ENCODE measurements around the gene FBXO28.
A peak's percentile ranks its signal among the peaks of the same experiment; 100 is the strongest.

The FBXO28 gene

DNA sequence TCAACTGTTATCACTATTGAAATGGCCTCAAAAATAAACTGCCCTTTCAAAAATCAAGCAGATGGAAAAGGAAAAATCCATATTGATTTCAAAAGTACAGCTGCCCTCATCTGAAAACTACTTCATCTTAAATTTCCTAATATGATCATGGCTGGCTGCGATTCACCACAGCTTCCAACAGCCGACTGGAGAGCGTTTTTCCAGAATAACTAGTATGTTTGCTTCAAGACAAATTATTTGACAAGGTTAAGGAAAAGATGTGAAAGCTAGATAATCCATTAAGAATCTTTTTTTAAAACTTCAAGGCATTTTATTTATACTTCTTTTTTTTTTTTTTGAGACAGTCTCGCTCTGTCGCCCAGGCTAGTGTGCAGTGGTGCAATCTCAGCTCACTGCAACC lies 65.0 kb downstream of the FBXO28 start:
- no peaks in the 10 kb centered on the region for H3K36me3 ChIP-seq (ENCODE audit: insufficient read depth, low read length)
- H3K4me1 ChIP-seq (ENCODE audit: insufficient read depth, low read length): no peaks in the 10 kb centered on the region
- H3K27ac ChIP-seq (ENCODE audit: low read depth, low read length): no peak overlapping the region
- no peaks in the 10 kb centered on the region for H3K9me3 ChIP-seq (ENCODE audit: low read length)
- no peak overlapping the region for H3K9ac ChIP-seq (ENCODE audit: low read length)
- H3K4me3 ChIP-seq (ENCODE audit: low read depth in 1 of 2, low read length in 2 of 2): no peak overlapping the region
- H3K27me3 ChIP-seq (ENCODE audit: control insufficient read depth in 1 of 2, insufficient read depth in 2 of 2, low read length in 2 of 2): no peaks in the 10 kb centered on the region

DNA sequence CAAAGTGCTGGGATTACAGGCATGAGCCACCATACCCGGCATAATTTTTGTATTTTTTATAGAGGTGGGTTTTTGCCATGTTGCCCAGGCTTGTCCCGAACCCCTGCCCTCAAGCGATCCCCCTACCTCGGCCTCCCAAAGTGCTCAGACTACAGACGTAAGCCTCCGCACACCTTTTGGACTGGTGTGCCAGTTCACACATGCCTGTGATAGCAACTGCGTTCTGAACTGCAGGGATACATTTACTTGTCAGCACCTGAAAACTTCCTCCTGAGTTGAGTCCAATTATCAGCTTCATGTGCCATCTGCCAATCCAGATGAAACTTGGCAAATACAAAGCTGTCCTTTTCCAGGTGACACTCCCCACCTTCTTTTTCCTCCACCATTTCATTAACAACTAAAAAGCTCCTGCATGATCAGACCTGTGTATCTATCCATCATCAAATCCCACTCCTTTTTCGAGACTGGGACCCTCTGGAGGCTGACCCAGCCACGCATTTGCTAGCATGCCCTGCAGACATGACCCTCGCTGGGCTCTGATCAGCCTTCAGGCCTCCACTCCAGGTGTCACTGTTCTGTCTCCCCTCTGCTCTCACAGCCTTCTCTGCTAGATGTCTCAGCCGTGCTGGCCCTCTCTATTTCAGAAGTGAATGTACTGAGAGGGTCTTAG lies 67.0 kb downstream of the FBXO28 start:
- H3K27ac ChIP-seq (ENCODE audit: low read depth, low read length): no peak overlapping the region

DNA sequence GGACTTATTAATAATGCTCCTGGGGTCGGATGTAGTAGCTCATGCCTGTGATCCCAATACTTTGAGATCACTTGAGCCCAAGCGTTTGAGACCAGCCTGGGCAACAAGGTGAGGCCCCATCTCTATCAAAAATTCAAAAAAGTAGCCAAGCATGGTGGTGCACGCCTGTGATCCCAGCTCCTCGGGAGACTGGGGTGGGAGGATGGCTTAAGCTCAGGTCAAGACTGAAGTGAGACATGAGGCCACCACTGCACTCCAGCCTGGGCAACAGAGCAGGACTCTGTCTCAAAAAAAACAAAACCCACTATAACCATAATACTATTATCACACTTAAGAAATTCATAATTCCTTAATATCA lies 67.5 kb downstream of the FBXO28 start:
- Histone ChIP-seq H3K4me1 (ENCODE audit: insufficient read depth, low read length) (peaks cover 12% of the 10 kb centered on the region), H3K27me3 (ENCODE audit: control insufficient read depth in 1 of 2, insufficient read depth in 2 of 2, low read length in 2 of 2) (no peaks in the 10 kb centered on the region), H3K27ac (ENCODE audit: low read depth, low read length) (no peak overlapping the region), H3K9ac (ENCODE audit: low read length) (no peak overlapping the region), H3K9me3 (ENCODE audit: low read length) (no peaks in the 10 kb centered on the region), H3K4me3 (ENCODE audit: low read depth in 1 of 2, low read length in 2 of 2) (no peak overlapping the region), H3K36me3 (ENCODE audit: insufficient read depth, low read length) (no peaks in the 10 kb centered on the region)

More for the DNA sequence above, 67.0 kb downstream of the FBXO28 start:
- H3K4me3 ChIP-seq (ENCODE audit: low read depth in 1 of 2, low read length in 2 of 2): no peak overlapping the region
- H3K9me3 ChIP-seq (ENCODE audit: low read length): no peaks in the 10 kb centered on the region
- H3K9ac ChIP-seq (ENCODE audit: low read length): no peak overlapping the region
- H3K36me3 ChIP-seq (ENCODE audit: insufficient read depth, low read length): no peaks in the 10 kb centered on the region
- H3K27me3 ChIP-seq (ENCODE audit: control insufficient read depth in 1 of 2, insufficient read depth in 2 of 2, low read length in 2 of 2): no peaks in the 10 kb centered on the region
- peaks cover 12% of the 10 kb centered on the region for H3K4me1 ChIP-seq (ENCODE audit: insufficient read depth, low read length)

DNA sequence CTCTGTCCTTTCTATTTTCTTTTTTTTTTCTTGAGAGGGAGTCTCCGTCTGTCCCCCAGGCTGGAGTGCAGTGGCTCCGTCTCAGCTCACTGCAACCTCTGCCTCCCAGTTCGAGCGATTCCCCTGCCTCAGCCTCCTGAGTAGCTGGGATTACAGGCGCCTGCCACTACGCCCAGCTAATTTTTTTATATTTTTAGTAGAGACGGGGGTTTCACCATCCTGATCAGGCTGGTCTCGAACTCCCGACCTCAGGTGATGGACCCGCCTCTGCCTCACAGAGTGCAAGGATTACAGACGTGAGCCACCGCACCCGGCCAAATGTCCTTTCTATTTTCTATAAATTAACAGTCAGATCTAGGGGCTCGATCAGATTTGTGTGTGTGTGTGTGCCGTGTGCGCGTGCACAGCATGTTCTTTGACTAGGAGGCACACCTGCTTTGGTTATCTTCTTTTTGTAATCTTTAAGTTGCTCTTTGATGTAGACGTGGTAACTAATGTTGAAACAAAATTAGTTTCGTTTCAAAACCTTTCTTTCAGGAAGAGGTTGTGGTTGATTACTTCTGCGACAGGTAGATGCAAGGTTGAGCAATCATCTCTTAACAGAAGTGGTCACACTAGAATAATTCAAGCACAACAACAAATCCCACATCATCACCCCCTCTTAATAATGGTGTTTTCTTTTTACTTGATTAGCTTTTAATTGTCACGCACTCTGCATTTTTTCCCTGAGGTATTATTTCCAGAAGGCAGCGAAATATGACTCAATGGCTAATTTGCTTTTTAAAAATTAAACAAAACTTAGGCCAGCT lies 68.3 kb downstream of the FBXO28 start:
- H3K36me3 ChIP-seq (ENCODE audit: insufficient read depth, low read length): no peaks in the 10 kb centered on the region
- peak overlapping the region; percentile 58 for H3K9ac ChIP-seq (ENCODE audit: low read length)
- peaks cover 12% of the 10 kb centered on the region for H3K4me1 ChIP-seq (ENCODE audit: insufficient read depth, low read length)
- H3K9me3 ChIP-seq (ENCODE audit: low read length): no peaks in the 10 kb centered on the region
- H3K4me3 ChIP-seq (ENCODE audit: low read depth in 1 of 2, low read length in 2 of 2): peak overlapping the region; percentile 64 to 94
- H3K27me3 ChIP-seq (ENCODE audit: control insufficient read depth in 1 of 2, insufficient read depth in 2 of 2, low read length in 2 of 2): no peaks in the 10 kb centered on the region
- peak overlapping the region; percentile 93 for H3K27ac ChIP-seq (ENCODE audit: low read depth, low read length)

DNA sequence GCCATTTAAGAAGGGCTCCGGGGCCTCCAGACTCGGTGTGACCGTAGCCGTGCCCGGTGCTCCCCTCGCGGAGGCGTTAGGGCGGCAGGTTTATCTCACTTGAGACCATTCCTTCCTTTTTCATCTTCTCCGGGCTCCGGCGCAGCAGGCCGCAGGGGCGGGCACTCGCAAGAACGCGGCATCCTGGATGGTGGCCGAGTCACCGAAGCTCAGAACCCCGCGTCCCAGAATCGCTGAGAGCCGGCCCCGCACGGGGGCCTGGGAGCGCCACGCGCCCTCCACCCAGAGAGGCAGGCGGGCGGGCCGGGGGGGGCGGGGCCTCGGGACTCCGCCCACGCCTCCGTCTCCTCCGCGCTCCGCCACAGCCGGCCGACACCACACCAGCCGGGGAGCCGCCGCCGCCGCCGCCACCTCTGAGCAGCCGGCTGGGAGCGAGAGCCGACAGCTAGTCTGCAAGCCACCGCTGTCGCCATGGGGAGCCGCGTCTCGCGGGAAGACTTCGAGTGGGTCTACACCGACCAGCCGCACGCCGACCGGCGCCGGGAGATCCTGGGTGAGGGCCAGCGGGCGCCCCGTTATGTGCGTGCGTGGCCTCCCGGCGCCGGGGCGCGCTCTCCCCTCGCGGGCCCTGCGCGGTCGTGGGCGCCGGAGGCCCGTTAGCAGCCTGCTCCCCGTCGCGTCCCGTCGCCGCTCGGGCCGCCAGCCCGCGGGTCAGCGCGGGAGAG lies 69.1 kb downstream of the FBXO28 start, which contains the start of gene DEGS1:
TSS of gene DEGS1 (plus strand) at position 375 of the 725 bp plus-strand sequence. CDS start at position 472, 97 bp downstream.
- Histone ChIP-seq H3K9me3 (ENCODE audit: low read length) (no peaks in the 10 kb centered on the region), H3K4me3 (ENCODE audit: low read depth in 1 of 2, low read length in 2 of 2) (peak within 1 kb of the TSS; percentile 64 to 94), H3K36me3 (ENCODE audit: insufficient read depth, low read length) (no peaks in the 10 kb centered on the region), H3K9ac (ENCODE audit: low read length) (peak within 1 kb of the TSS; percentile 66), H3K27ac (ENCODE audit: low read depth, low read length) (peak within 1 kb of the TSS; percentile 93), H3K4me1 (ENCODE audit: insufficient read depth, low read length) (peaks cover 12% of the 10 kb centered on the region), H3K27me3 (ENCODE audit: control insufficient read depth in 1 of 2, insufficient read depth in 2 of 2, low read length in 2 of 2) (no peaks in the 10 kb centered on the region)

DNA sequence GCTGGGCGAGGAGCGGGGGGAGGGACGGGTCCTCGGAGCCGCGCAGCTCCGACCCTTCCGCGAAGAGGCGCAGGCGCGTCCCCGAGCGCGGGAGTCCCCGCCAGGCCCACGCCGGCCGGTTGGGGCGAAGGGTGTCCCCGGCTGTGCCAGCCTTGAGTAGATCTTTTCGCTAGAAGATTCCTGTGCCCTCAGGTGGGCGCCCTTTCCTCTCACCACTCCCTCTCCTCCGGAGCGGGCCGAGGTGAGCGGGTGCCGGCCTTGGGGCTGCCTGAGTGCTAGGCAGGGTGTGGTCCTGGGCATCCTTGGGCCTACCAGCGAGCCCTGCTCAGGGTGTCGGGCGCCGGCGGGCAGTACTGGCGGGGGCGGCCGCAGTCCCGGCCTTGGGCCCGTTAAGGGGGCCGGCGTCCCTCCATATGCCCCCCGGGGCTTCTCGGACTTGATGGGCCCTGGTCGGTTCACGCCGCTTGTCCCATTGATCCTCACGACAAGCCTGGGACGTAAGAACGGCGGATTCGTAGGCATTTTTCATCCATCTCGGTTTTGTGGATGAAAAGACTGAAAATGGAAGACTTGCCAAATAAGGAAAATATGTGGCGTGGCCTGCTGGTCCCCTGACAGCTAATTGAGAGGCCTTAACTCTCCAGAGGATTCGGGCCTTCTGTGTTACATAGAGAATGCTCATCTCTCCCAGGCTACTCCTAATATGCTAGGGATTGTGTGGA lies 69.8 kb downstream of the FBXO28 start:
- Histone ChIP-seq H3K27me3 (ENCODE audit: control insufficient read depth in 1 of 2, insufficient read depth in 2 of 2, low read length in 2 of 2) (no peaks in the 10 kb centered on the region), H3K4me1 (ENCODE audit: insufficient read depth, low read length) (peaks cover 12% of the 10 kb centered on the region)

DNA sequence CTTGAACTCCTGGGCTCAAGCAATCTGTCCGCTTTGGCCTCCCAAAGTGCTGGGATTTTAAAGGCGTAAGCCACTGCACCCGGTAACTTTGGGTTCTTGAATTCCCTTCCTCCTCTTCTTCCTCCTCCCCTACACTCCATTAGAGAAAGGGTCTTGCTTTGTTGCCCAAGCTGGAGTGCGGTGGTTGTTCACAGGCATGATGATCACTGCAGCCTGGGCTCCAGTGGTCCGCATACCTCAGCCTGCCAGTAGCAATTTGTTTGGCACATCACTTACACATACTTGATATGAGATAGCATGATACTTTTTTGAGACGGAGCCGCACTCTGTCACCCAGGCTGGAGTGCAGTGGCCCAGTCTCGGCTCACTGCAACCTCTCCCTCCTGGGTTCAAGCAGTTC lies 71.3 kb downstream of the FBXO28 start:
- no peak overlapping the region for H3K4me3 ChIP-seq (ENCODE audit: low read depth in 1 of 2, low read length in 2 of 2)
- peaks cover 12% of the 10 kb centered on the region for H3K4me1 ChIP-seq (ENCODE audit: insufficient read depth, low read length)
- H3K27me3 ChIP-seq (ENCODE audit: control insufficient read depth in 1 of 2, insufficient read depth in 2 of 2, low read length in 2 of 2): no peaks in the 10 kb centered on the region
- no peak overlapping the region for H3K27ac ChIP-seq (ENCODE audit: low read depth, low read length)
- no peaks in the 10 kb centered on the region for H3K9me3 ChIP-seq (ENCODE audit: low read length)
- peaks cover 7% of the 10 kb centered on the region for H3K36me3 ChIP-seq (ENCODE audit: insufficient read depth, low read length)
- H3K9ac ChIP-seq (ENCODE audit: low read length): no peak overlapping the region

More for the DNA sequence above, 69.8 kb downstream of the FBXO28 start:
- Histone ChIP-seq H3K9ac (ENCODE audit: low read length) (peak overlapping the region; percentile 66), H3K27ac (ENCODE audit: low read depth, low read length) (peak overlapping the region; percentile 93), H3K36me3 (ENCODE audit: insufficient read depth, low read length) (no peaks in the 10 kb centered on the region), H3K4me3 (ENCODE audit: low read depth in 1 of 2, low read length in 2 of 2) (peak overlapping the region; percentile 64 to 94), H3K9me3 (ENCODE audit: low read length) (no peaks in the 10 kb centered on the region)

DNA sequence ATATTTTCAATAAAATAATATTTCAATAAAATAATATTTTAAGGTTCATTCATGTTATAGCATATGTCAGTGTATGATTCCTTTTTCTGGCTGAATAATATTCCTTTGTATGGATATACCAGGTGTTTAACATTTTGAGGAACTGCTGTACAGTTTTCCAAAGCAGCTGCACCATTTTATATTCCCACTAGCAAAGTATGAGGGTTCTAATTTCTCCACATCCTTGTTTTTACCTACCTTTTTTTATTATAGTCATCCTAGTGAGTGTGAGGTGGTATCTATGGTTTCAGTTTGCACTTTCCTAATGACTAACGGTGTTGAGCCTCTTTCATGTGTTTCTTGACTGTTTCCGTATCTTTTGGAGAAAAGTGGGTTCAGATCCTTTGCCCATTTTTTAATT lies 74.4 kb downstream of the FBXO28 start:
- Histone ChIP-seq H3K9me3 (ENCODE audit: low read length) (no peaks in the 10 kb centered on the region), H3K36me3 (ENCODE audit: insufficient read depth, low read length) (peaks cover 8% of the 10 kb centered on the region), H3K9ac (ENCODE audit: low read length) (no peak overlapping the region), H3K27ac (ENCODE audit: low read depth, low read length) (no peak overlapping the region), H3K4me3 (ENCODE audit: low read depth in 1 of 2, low read length in 2 of 2) (no peak overlapping the region), H3K4me1 (ENCODE audit: insufficient read depth, low read length) (peaks cover 12% of the 10 kb centered on the region), H3K27me3 (ENCODE audit: control insufficient read depth in 1 of 2, insufficient read depth in 2 of 2, low read length in 2 of 2) (no peaks in the 10 kb centered on the region)

DNA sequence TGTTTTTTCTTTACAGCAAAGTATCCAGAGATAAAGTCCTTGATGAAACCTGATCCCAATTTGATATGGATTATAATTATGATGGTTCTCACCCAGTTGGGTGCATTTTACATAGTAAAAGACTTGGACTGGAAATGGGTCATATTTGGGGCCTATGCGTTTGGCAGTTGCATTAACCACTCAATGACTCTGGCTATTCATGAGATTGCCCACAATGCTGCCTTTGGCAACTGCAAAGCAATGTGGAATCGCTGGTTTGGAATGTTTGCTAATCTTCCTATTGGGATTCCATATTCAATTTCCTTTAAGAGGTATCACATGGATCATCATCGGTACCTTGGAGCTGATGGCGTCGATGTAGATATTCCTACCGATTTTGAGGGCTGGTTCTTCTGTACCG lies 75.7 kb downstream of the FBXO28 start:
- Histone ChIP-seq H3K4me3 (ENCODE audit: low read depth in 1 of 2, low read length in 2 of 2) (no peak overlapping the region), H3K9ac (ENCODE audit: low read length) (no peak overlapping the region), H3K27ac (ENCODE audit: low read depth, low read length) (no peak overlapping the region), H3K36me3 (ENCODE audit: insufficient read depth, low read length) (peaks cover 13% of the 10 kb centered on the region), H3K27me3 (ENCODE audit: control insufficient read depth in 1 of 2, insufficient read depth in 2 of 2, low read length in 2 of 2) (no peaks in the 10 kb centered on the region), H3K9me3 (ENCODE audit: low read length) (no peaks in the 10 kb centered on the region), H3K4me1 (ENCODE audit: insufficient read depth, low read length) (peaks cover 7% of the 10 kb centered on the region)

DNA sequence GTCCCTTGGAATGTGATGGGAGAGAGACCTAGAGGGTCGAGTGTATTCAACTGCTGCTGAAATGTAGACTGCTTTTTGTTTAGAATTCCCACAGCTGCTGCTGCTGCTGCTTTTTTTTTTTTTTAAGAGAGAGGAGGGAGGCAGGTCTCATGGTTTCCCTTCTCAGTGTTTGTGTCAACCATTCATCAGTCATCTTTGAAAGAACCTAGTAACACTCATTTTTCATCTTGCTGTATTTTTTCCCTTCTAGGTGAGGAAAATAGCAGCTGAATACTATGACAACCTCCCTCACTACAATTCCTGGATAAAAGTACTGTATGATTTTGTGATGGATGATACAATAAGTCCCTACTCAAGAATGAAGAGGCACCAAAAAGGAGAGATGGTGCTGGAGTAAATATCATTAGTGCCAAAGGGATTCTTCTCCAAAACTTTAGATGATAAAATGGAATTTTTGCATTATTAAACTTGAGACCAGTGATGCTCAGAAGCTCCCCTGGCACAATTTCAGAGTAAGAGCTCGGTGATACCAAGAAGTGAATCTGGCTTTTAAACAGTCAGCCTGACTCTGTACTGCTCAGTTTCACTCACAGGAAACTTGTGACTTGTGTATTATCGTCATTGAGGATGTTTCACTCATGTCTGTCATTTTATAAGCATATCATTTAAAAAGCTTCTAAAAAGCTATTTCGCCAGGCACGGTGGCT lies 78.3 kb downstream of the FBXO28 start:
- H3K27ac ChIP-seq (ENCODE audit: low read depth, low read length): no peak overlapping the region
- H3K9me3 ChIP-seq (ENCODE audit: low read length): no peaks in the 10 kb centered on the region
- H3K27me3 ChIP-seq (ENCODE audit: control insufficient read depth in 1 of 2, insufficient read depth in 2 of 2, low read length in 2 of 2): no peaks in the 10 kb centered on the region
- no peak overlapping the region for H3K4me3 ChIP-seq (ENCODE audit: low read depth in 1 of 2, low read length in 2 of 2)
- no peak overlapping the region for H3K9ac ChIP-seq (ENCODE audit: low read length)
- H3K36me3 ChIP-seq (ENCODE audit: insufficient read depth, low read length): peaks cover 13% of the 10 kb centered on the region
- H3K4me1 ChIP-seq (ENCODE audit: insufficient read depth, low read length): no peaks in the 10 kb centered on the region
